HepG2 (cell line): ENCODE data around the gene FAF2. TPM values are rescaled to one million over a fixed set of nuclear protein-coding genes. Genes with fewer than 3 reads are reported as not detected.
A peak's percentile ranks its signal among the peaks of the same experiment; 100 is the strongest.
"Not testable (repeated sequence)": the region's sequence is repeated elsewhere in the genome, so short reads cannot be mapped to it uniquely, and the experiment has no call there.

Experiments used
- ATAC-seq: fragments of 200-7000 bp; cut with Tn5 transposase; 3 replicates; pipeline ENCODE4 v1.9.1; 2020; ENCODE audit warnings: mild to moderate bottlenecking, moderate library complexity
- BruUV-seq: library from RNA; stranded (reverse); fragments of 400-500 nt; replicated peaks from 2 replicates; lab custom pipeline; 2021; lab: Mats Ljungman, UMichigan
- CTCF ChIA-PET: fragments of 300-600 bp; formaldehyde crosslinking; extraction: SDS; loops from one replicate; lab custom pipeline; 2021; ENCODE audit warnings: low total read pairs, inconsistent platforms, low intra/inter-chr PET ratio; lab: Yijun Ruan, JAX
- POLR2A ChIA-PET: fragments of 350-600 bp; sonication (Branson Sonifier 250); formaldehyde crosslinking; loops from one replicate; lab custom pipeline; 2020; ENCODE audit warnings: antibody characterized with exemption, inconsistent platforms; lab: Yijun Ruan, JAX
- DNase-seq: peaks from one replicate; pipeline ENCODE4 v3.0.0-alpha.2; 2015; ENCODE audit warnings: low spot score
- FAIRE-seq: peaks from 3 replicates; lab custom pipeline; 2011; peaks lifted over from hg19 to GRCh38; lab: Jason Lieb, UNC
- H2AFZ ChIP-seq: one replicate; pipeline ENCODE4 v1.6.1; 2011; ENCODE audit warnings: low read length, inconsistent platforms
- H3K27ac ChIP-seq: fragments of 300-600 bp; 3 replicates; pipeline ENCODE4 v1.8.0; 2011; ENCODE audit warnings: mixed run types, mild to moderate bottlenecking, mixed read lengths, low read length, inconsistent platforms; ENCODE audit not compliant: insufficient read depth; ENCODE audit errors: extremely low read length
- H3K27me3 ChIP-seq, 2 experiments: fragments of 200-600 bp in 1 of 2; 2 replicates in 1 of 2; 3 replicates in 1 of 2; pipeline versions ENCODE4 v1.6.0 to v1.8.0; 2011; ENCODE audit warnings: low read length in 2 of 2, mild to moderate bottlenecking in 2 of 2, moderate library complexity in 2 of 2, inconsistent platforms in 1 of 2; ENCODE audit not compliant: insufficient read depth in 2 of 2, control insufficient read depth in 1 of 2
- H3K36me3 ChIP-seq, 2 experiments: fragments of 200-600 bp in 1 of 2; replicated peaks in 1 of 2; 2 replicates in 1 of 2; 3 replicates in 1 of 2; pipeline versions ENCODE4 v1.5.1 to v1.8.0; 2011; ENCODE audit warnings: low read length in 2 of 2, inconsistent platforms in 1 of 2; ENCODE audit not compliant: insufficient read depth in 2 of 2, control insufficient read depth in 1 of 2
- H3K4me1 ChIP-seq: 2 replicates; pipeline ENCODE4 v1.5.1; 2012; ENCODE audit warnings: low read length, inconsistent platforms; ENCODE audit not compliant: insufficient read depth
- H3K4me2 ChIP-seq: 2 replicates; pipeline ENCODE4 v1.6.0; 2011; ENCODE audit warnings: low read depth, low read length, inconsistent platforms
- H3K4me3 ChIP-seq, 3 experiments: fragments of 200-600 bp in 1 of 3; sonication (generic), shearing (Covaris generic) in 1 of 3; replicated peaks in 1 of 3; 2 replicates each; pipeline ENCODE4 v1.5.1; 2011 to 2016; ENCODE audit warnings: low read length in 3 of 3, inconsistent platforms in 2 of 3, low read depth in 2 of 3, mild to moderate bottlenecking in 2 of 3, control low read depth in 1 of 3, mixed read lengths in 1 of 3; ENCODE audit not compliant: insufficient read depth in 1 of 3
- H3K79me2 ChIP-seq: one replicate; pipeline ENCODE4 v1.6.1; 2011; ENCODE audit warnings: low read length, inconsistent platforms; ENCODE audit not compliant: insufficient read depth
- H3K9ac ChIP-seq: 2 replicates; pipeline ENCODE4 v1.6.0; 2011; ENCODE audit warnings: mild to moderate bottlenecking, low read depth, low read length, inconsistent platforms; ENCODE audit not compliant: insufficient read depth
- H3K9me3 ChIP-seq: 2 replicates; pipeline ENCODE4 v1.5.1; 2012; ENCODE audit warnings: mild to moderate bottlenecking, low read length
- H4K20me1 ChIP-seq: 2 replicates; pipeline ENCODE4 v1.6.0; 2011; ENCODE audit warnings: inconsistent platforms, mild to moderate bottlenecking, low read length, moderate library complexity; ENCODE audit not compliant: insufficient read depth
- EED ChIP-seq: sonication (generic); formaldehyde crosslinking; IDR thresholded peaks from 2 replicates; pipeline ENCODE4 v1.5.0; 2020; ENCODE audit warnings: mild to moderate bottlenecking, missing genetic modification reagents
- HNRNPK ChIP-seq: fragments of 200-400 bp; formaldehyde crosslinking; IDR thresholded peaks from 2 replicates; pipeline ENCODE4 v1.6.1; 2018; ENCODE audit warnings: low read length, low read depth, moderate library complexity, mild to moderate bottlenecking; ENCODE audit not compliant: poor library complexity, severe bottlenecking
- ZNF121 ChIP-seq: sonication (generic); formaldehyde crosslinking; IDR thresholded peaks from 2 replicates; pipeline ENCODE4 v1.5.0; 2020; ENCODE audit warnings: mild to moderate bottlenecking, missing genetic modification reagents
- WGBS: methylation state at CpG from one replicate; pipeline ENCODE4 v1.1.6; 2017; ENCODE audit warnings: low lambda C conversion rate; 5-methylcytosine and 5-hydroxymethylcytosine counted together
- in situ Hi-C: cut with HindIII; loops from 2 replicates; pipeline ENCODE4 v1.10.0; 2017; ENCODE audit warnings: low pct_unique_long_range_greater_than_20kb; ENCODE audit not compliant: extremely low pct_ligation_motif_present
- intact Hi-C: fragments of 100-400 bp; cut with micrococcal nuclease; formaldehyde crosslinking; loops from one replicate; pipeline ENCODE4 v1.10.0; 2022; ENCODE audit not compliant: unreplicated experiment
- polyA plus RNA-seq, 8 experiments: library from polyadenylated mRNA; depleted of rRNA in 3 of 8; stranded (reverse) in 7 of 8; unstranded in 1 of 8; fragments of >200 nt; fragmentation: Illumina TruSeq in 4 of 8; extraction: Trizol in 4 of 8; gene quantifications; 2 replicates each; pipeline versions ENCODE4 v1.2.1 to v1.2.3, GENCODE V29; 2011 to 2016; ENCODE audit warnings: low read depth in 4 of 8, missing spikeins in 1 of 8, mixed read lengths in 1 of 8; ENCODE audit not compliant: insufficient read depth in 1 of 8
- total RNA-seq, 5 experiments: library from RNA; depleted of rRNA; stranded (reverse); fragments of >200 nt; fragmentation: Illumina TruSeq; extraction: Trizol; gene quantifications; 2 replicates each; pipeline ENCODE4 v1.2.3, GENCODE V29; 2016; ENCODE audit warnings: low read depth in 1 of 5

FAF2 gene
- total and polyA plus RNA-seq, 2 of the 13 experiments (the other 11 are each of a cell fraction or from before 2014, with no cell fraction given): 27.8 to 34.3 TPM

DNA sequence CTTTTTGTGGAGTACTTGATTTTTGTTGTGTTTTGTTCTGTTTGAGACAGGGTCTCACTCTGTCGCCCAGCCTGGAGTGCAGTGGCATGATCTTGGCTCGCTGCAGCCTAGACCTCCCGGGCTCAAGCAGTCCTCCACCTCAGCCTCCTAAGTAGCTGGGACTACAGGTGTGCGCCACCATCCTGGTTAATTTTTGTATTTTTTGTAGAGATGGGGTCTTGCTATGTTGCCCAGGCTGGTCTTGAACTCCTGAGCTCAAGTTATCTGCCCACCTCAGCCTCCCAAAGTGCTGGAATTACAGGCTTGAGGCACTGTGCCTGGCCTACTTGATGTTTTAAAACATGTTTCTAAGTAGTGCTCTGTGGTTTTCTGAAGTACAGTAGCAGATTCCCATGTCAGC, 39.0 kb downstream of the FAF2 start:
- in situ Hi-C loops: loop anchor here (10.0 kb wide), 1 partner anchor 72 kb away; the partner anchor contains the start of gene CLTB
- H3K9me3 ChIP-seq, H3K9ac ChIP-seq, H3K27me3 ChIP-seq, CTCF ChIA-PET, ATAC-seq, H3K4me1 ChIP-seq, H3K4me2 ChIP-seq, H3K4me3 ChIP-seq, H2AFZ ChIP-seq, DNase-seq, BruUV-seq, FAIRE-seq, H4K20me1 ChIP-seq, POLR2A ChIA-PET, H3K27ac ChIP-seq, H3K79me2 ChIP-seq: not testable (repeated sequence)
- H3K36me3 ChIP-seq: peaks cover 15 to 61% of the 10 kb centered on the region in 2 experiments
- WGBS: 100% methylated on average over 4 of the region's 4 CpGs
- intact Hi-C loops: loop anchor here (10.0 kb wide), 1 partner anchor 72 kb away; the partner anchor contains the start of gene CLTB
- peak; percentile 79 for TF ChIP-seq ZNF121 (CRISPR knock-in tag)

DNA sequence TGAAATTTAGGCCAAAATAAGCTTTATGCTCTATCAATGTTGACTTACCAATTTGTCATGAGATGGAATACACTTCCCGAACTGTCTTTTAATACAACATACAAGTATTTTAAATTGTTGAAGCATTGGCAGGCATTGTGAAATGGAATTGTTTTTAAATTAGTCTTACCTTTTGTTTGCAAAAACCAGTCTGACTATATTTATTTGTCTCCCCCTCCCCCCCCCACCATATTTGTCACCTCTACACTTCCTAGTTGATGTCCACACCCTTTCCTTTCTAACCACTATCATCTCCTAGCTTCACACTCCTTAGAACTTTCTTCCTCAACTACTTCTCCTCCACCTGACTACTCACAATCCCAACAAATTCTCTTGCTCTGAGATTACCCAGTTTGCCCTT, 40.9 kb downstream of the FAF2 start:
- Histone ChIP-seq H3K9ac (no peak overlapping the region), H3K79me2 (peaks cover 2% of the 10 kb centered on the region), H3K4me3 (no peak overlapping the region), H3K4me1 (no peaks in the 10 kb centered on the region), H3K27ac (no peak overlapping the region), H2AFZ (no peak overlapping the region), H3K36me3 (peaks cover 28 to 74% of the 10 kb centered on the region in 2 experiments), H3K9me3 (no peaks in the 10 kb centered on the region), H3K4me2 (no peak overlapping the region), H3K27me3 (no peaks in the 10 kb centered on the region), H4K20me1 (no peaks in the 10 kb centered on the region)
- intact Hi-C loops (loop anchor here (10.0 kb wide), 1 partner anchor 74 kb away; the partner anchor contains the start of gene CLTB), in situ Hi-C loops (loop anchor here (10.0 kb wide), 1 partner anchor 74 kb away; the partner anchor contains the start of gene CLTB)
- FAIRE-seq: no peak
- no TSS peak for BruUV-seq
- POLR2A ChIA-PET: no interaction called here
- no peak for ATAC-seq
- TF ChIP-seq HNRNPK (peak; percentile 38), EED (CRISPR knock-in tag) (no peak)
- WGBS: 100% methylated on average over 1 of the region's 1 CpG
- CTCF ChIA-PET: no interaction called here
- no peak for DNase-seq
